ENCODE measurements around the gene SARS2.

Gene SARS2

GRCh38 chr19:38869160-38869835 lies 61.3 kb downstream of the SARS2 start:
- no peak for TF ChIP-seq CTCF (IDR thresholded peaks at IDR 0.05; ENCODE audit: extremely low read depth, insufficient read depth, missing control alignments)
- in situ Hi-C loops (cut with MboI; ENCODE audit: low pct_unique_long_range_greater_than_20kb, low sequenced_read_pairs, unreplicated experiment) = no loop called here
- DNase-seq (ENCODE audit: low spot score) = no peak

GRCh38 chr19:38868551-38868950 lies 62.0 kb downstream of the SARS2 start:
- in situ Hi-C loops (cut with MboI; ENCODE audit: low pct_unique_long_range_greater_than_20kb, low sequenced_read_pairs, unreplicated experiment) = no loop called here
- TF ChIP-seq CTCF (IDR thresholded peaks at IDR 0.05; ENCODE audit: extremely low read depth, insufficient read depth, missing control alignments) = no peak
- no peak for DNase-seq (ENCODE audit: low spot score)

GRCh38 chr19:38867171-38867780 lies 63.3 kb downstream of the SARS2 start:
- in situ Hi-C loops (cut with MboI; ENCODE audit: low pct_unique_long_range_greater_than_20kb, low sequenced_read_pairs, unreplicated experiment) = no loop called here
- no peak for TF ChIP-seq CTCF (IDR thresholded peaks at IDR 0.05; ENCODE audit: extremely low read depth, insufficient read depth, missing control alignments)
- no peak for DNase-seq (ENCODE audit: low spot score)
